ENCODE results near the gene HOXD4.

HOXD4 gene

DNA sequence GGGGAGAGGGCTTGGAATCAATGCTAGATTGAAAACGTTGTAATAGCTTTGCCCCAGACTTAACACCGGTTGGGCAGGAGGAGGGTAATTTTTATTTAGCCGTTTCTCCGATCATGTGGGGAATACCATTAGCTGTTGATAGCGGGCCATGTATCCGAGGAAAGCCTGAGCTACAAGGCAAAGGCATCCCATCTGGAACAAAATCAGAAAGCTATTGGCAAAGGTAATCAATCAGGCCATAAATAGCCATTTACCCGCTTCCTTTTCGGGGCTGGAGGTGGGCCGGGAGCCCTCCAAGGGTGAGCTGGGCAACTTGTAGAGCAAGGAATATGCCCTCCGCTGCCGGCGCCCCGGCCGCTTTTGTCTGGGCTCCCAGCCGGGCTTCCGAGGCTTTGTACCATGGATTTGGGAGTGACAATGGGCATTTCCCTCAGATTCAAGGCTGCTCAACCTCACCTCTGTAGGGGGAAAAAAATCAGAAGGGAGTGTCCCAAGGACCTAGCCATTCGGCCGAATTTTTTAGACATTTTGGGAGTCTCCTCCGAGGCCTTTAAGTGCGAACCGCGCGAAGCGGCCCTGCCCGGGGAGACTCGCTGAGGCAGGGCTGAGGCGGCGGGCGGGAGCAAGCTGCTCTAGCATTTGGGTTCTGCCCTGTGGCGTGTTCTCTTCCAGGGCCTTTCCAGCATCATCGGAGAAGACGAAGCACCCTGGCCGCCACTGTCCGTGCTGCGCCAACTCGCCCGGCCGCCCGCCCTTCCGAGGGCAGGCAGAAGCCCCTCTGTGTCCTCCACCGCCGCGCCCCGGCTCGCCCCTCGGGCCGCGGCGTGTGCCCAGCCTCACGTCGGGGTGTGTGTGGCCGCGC lies 29.9 kb upstream of the HOXD4 start:
- H3K4me3 ChIP-seq (ENCODE audit: low read length): no peak overlapping the region
- DNase-seq (ENCODE audit: low read depth): no peak
- TF ChIP-seq, protein P1, sequence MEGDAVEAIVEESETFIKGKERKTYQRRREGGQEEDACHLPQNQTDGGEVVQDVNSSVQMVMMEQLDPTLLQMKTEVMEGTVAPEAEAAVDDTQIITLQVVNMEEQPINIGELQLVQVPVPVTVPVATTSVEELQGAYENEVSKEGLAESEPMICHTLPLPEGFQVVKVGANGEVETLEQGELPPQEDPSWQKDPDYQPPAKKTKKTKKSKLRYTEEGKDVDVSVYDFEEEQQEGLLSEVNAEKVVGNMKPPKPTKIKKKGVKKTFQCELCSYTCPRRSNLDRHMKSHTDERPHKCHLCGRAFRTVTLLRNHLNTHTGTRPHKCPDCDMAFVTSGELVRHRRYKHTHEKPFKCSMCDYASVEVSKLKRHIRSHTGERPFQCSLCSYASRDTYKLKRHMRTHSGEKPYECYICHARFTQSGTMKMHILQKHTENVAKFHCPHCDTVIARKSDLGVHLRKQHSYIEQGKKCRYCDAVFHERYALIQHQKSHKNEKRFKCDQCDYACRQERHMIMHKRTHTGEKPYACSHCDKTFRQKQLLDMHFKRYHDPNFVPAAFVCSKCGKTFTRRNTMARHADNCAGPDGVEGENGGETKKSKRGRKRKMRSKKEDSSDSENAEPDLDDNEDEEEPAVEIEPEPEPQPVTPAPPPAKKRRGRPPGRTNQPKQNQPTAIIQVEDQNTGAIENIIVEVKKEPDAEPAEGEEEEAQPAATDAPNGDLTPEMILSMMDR (conservative IDR thresholded peaks at IDR 0.05; ENCODE audit: low read length): no peak

DNA sequence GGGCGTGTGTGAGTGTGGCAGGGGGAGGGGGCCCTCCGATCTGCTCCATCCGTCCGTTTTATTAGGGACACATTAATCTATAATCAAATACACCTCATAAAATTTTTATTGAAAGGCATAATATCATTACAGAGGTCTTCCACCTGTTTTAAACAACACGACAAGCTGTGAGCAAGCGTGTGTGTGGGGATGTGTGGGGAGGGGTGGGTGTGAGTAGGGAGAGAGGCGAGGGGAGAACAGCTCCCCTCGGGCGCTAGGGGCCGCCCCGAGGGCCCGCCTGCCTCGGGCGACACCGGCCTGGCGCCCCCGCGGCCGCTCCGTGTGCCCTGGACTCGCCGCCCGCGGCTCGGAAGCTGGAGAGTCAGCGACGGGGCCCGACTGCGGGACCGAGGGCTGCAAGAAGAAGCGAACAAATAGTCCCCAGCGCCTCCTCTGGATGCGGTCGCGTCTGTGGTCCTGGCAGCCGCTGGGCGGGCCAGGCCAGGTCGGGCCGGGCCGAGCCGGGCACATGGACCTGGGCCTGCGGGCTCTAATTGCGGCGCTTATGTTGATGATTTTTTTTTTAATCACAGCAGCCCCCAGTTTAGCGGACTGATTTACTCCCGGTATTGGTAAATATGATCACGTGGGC lies 29.2 kb upstream of the HOXD4 start:
- no peak for DNase-seq (ENCODE audit: low read depth)
- TF ChIP-seq, protein P1 (conservative IDR thresholded peaks at IDR 0.05; ENCODE audit: low read length): no peak
- H3K4me3 ChIP-seq (ENCODE audit: low read length): peak overlapping the region; percentile 66

DNA sequence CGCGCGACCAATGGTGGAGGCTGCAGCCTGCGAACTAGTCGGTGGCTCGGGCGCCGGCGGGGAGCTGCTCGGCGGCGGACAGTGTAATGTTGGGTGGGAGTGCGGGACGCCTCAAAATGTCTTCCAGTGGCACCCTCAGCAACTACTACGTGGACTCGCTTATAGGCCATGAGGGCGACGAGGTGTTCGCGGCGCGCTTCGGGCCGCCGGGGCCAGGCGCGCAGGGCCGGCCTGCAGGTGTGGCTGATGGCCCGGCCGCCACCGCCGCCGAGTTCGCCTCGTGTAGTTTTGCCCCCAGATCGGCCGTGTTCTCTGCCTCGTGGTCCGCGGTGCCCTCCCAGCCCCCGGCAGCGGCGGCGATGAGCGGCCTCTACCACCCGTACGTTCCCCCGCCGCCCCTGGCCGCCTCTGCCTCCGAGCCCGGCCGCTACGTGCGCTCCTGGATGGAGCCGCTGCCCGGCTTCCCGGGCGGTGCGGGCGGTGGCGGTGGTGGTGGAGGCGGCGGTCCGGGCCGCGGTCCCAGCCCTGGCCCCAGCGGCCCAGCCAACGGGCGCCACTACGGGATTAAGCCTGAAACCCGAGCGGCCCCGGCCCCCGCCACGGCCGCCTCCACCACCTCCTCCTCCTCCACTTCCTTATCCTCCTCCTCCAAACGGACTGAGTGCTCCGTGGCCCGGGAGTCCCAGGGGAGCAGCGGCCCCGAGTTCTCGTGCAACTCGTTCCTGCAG lies 28.5 kb upstream of the HOXD4 start, which contains the start of gene HOXD9:
Gene HOXD9 (plus strand): TSS at position 37 of the 728 bp plus-strand sequence. CDS start 50 bp downstream, at position 87.
- TF ChIP-seq, protein P1 (conservative IDR thresholded peaks at IDR 0.05; ENCODE audit: low read length): no peak
- peak; percentile 84 for DNase-seq (ENCODE audit: low read depth)
- H3K4me3 ChIP-seq (ENCODE audit: low read length): peak within 1 kb of the TSS; percentile 66

GRCh38 chr2:176123411-176124109 lies 27.8 kb upstream of the HOXD4 start:
- H3K4me3 ChIP-seq (ENCODE audit: low read length): peak overlapping the region; percentile 66
- no peak for DNase-seq (ENCODE audit: low read depth)

GRCh38 chr2:176124110-176124946 lies 27.0 kb upstream of the HOXD4 start:
- TF ChIP-seq, protein P1 (conservative IDR thresholded peaks at IDR 0.05; ENCODE audit: low read length): no peak
- no peak overlapping the region; the same call in 1 of the 2 replicates for H3K4me3 ChIP-seq (ENCODE audit: low read length)
- DNase-seq (ENCODE audit: low read depth): no peak

More at GRCh38 chr2:176123411-176124109, 27.8 kb upstream of the HOXD4 start:
- TF ChIP-seq, protein P1 (conservative IDR thresholded peaks at IDR 0.05; ENCODE audit: low read length): no peak

Data from AG10803 (cell line).